HG03442 (cell line): ENCODE data around the gene NRN1.
"Not testable (repeated sequence)": the region's sequence is repeated elsewhere in the genome, so short reads cannot be mapped to it uniquely, and the experiment has no call there.

Experiments
- ATAC-seq: cut with Tn5 transposase; IDR thresholded peaks from one replicate; pipeline ENCODE4 v1.9.1; 2021; ENCODE audit warnings: mild to moderate bottlenecking, moderate library complexity; ENCODE audit not compliant: unreplicated experiment

The NRN1 gene

DNA sequence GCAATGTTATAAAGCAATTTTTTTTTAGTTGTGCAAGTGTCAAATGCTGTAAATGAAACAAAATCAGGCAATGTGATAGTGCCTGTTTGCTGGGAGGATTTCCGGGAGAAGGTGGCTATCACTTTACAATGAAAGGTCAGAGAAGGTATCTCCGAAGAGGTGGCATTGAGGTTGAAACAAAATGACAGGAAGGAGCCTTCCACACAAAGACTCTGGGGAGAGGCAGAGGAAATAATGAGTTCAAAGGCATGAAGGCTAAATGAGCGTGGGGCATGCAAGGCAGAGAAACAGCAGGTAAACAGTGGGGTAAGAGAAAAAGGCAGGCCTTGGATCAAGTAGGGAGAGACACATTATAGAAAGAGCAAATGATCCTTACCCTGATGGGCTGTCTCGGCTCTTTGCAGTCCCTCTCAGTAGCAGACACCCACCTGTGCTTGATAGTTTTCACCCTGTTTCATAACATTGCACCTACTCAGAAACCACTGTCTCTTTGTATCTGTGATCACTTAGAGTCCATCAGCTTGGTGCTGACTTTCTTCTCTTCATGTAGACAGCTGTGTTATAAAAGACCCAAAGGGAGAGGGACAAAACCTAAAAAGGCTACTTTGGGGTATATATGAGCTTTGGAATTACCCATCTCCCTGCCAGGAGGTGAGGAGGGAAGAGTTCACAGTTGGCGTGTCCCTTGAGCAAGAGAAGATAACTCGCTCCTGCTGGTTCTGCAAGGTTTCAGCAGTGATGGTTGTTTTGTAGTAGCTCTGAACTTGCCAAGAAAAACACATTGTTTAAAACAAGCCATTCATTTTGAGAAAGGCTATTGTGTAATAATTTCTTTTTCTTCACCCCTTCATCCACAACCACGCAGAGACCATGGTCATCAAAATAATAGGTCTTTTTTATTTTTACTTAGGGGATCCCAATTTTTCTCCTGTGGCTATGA is 22.3 kb downstream of the NRN1 start:
- no peak for ATAC-seq

- no peak for ATAC-seq
These were observed 25.3 kb downstream of the NRN1 start for GRCh38 chr6:5981126-5982026.

DNA sequence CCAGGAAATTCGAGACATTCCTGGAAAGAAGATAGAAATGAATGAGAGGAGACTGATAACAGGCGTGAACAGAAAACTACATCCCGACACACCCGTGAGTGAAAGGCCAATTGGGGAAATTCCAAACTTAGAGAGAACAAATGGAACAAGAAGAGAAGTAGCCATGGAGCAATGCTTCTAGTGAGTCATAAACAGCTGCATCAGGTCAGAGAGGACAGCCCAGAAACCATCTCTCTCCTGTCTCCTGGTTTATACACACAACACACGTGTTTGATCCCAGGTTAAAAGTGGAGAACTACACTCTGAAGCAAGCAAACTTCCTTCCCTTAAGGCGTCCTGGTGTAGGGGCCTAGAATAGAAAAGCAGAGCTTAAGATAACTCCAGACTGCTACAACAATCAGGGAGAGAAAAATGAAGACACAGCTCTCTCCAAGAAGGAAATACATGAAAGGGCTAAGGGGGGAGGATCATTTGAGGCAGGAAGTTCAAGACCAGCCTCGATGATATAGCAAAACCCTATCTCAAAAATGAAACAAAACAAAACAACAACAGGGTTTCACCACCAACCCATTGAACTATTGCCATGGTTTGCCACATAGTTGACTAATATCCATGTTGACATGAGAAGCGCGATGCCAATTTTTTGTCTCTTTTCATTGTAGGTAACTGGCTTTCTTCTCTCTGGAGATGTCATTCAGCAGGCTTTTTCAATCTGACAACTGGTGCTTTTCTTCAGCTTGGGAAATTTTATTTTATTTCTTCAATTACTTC is 26.9 kb downstream of the NRN1 start:
- ATAC-seq: no peak

- no peak for ATAC-seq
These were observed 29.9 kb downstream of the NRN1 start for GRCh38 chr6:5976811-5977210.

GRCh38 chr6:5968817-5969734 is 37.6 kb downstream of the NRN1 start:
- ATAC-seq: no peak

- not testable (repeated sequence) for ATAC-seq
These were observed 38.7 kb downstream of the NRN1 start for GRCh38 chr6:5968036-5968435.

DNA sequence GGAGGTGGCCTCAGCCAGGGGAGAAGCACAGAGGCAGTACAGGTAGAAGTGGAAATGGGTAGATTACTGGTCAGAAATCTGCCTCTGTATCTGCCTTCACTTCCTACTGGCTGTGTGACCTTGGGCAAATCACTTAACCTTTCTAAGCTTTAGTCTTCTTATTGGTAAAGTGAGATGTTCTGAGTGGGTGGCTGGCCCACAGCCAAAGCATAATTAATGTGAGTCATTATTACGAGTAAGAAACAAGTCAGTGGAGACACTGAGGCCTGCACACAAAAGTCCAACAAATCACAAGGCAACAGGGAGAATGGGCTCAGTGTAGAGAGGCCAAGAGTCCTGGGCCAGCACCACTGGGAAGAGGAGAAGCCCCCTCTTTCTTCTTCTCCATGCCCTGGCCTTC is 39.1 kb downstream of the NRN1 start:
- ATAC-seq: no peak

- ATAC-seq: no peak
These were observed 43.9 kb downstream of the NRN1 start for GRCh38 chr6:5962794-5963193.

DNA sequence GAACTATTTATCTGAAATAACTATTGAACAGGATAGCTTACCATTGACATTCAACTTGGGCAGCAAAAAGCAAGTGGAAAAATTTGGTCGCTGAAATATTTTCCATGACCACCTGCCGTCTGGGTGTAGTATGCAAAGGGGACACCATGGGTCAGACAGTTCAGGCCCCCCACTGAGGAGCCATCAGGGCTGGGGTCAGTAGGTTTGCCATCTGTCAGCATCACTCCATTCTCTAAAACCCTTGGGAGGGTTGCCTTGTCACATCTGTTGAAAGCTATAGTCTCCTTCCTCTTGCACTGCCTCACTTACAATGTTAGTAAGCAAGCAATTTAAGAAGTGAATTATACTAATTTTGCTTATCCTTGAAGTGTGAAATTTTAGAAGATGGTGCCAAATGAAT is 44.9 kb downstream of the NRN1 start:
- no peak for ATAC-seq

GRCh38 chr6:5960456-5960855 is 46.3 kb downstream of the NRN1 start:
- ATAC-seq: no peak

- no peak for ATAC-seq
These were observed 47.8 kb downstream of the NRN1 start for GRCh38 chr6:5958921-5959320.

- no peak for ATAC-seq
These were observed 49.8 kb downstream of the NRN1 start for GRCh38 chr6:5956939-5957338.

GRCh38 chr6:5950361-5950785 is 56.4 kb downstream of the NRN1 start:
- no peak for ATAC-seq
